Endothelial cell of hepatic sinusoid (primary cell): ENCODE measurements around the gene L1TD1.
"Not testable (repeated sequence)": the region's sequence is repeated elsewhere in the genome, so short reads cannot be mapped to it uniquely, and the experiment has no call there.

Experiments used
- in situ Hi-C: cut with HindIII; loops from 2 replicates; pipeline ENCODE4 v1.10.0; 2017; ENCODE audit warnings: low sequenced_read_pairs

L1TD1 gene, protein sequence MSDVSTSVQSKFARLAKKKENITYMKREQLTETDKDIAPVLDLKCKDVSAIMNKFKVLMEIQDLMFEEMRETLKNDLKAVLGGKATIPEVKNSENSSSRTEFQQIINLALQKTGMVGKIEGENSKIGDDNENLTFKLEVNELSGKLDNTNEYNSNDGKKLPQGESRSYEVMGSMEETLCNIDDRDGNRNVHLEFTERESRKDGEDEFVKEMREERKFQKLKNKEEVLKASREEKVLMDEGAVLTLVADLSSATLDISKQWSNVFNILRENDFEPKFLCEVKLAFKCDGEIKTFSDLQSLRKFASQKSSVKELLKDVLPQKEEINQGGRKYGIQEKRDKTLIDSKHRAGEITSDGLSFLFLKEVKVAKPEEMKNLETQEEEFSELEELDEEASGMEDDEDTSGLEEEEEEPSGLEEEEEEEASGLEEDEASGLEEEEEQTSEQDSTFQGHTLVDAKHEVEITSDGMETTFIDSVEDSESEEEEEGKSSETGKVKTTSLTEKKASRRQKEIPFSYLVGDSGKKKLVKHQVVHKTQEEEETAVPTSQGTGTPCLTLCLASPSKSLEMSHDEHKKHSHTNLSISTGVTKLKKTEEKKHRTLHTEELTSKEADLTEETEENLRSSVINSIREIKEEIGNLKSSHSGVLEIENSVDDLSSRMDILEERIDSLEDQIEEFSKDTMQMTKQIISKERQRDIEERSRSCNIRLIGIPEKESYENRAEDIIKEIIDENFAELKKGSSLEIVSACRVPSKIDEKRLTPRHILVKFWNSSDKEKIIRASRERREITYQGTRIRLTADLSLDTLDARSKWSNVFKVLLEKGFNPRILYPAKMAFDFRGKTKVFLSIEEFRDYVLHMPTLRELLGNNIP

DNA sequence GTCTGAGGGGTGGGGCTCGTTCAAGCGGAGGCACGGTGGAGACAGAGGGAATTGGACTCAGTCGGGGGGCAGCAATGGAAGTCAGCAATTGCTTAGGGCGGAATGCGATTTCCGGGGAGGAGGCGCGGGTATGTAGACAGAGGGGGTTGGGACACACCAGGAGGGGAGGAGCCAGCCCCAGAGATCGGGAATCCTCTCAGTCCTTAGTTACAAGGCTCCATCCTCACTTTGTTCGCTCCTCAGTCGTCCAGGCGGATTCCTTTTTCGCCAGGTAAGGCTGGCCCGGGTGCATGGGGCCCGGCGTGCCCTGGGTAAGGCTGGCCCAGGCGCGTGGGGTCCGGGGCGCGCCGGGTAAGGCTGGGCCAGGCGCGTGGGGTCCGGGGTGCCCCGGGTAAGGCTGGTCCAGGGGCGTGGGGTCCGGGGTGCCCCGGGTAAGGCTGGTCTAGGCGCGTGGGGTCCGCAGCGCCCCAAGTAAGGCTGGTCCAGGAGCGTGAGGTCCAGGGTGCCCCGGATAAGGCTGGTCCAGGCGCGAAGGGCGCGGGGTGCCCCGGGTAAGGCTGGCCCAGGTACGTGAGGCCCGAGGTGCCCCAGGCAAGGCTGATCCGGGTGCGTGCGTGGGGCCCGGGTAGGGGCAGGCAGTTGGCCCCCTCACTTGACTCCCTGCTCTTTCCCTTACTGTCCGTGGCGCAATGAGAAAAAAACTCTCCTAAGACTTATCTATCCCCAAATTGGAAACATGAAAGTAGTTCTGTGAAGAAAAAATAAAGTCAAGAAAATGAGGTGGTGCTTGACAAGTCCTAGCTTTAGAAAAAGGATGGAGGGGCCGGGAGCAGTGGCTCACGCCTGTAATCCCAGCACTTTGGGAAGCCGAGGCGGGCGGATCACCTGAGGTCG, at the start of gene L1TD1:
TSS of gene L1TD1 (plus strand) at position 199 of the 894 bp plus-strand sequence. CDS start 11,780 bp downstream, outside the sequence.
- in situ Hi-C loops = no loop called here

DNA sequence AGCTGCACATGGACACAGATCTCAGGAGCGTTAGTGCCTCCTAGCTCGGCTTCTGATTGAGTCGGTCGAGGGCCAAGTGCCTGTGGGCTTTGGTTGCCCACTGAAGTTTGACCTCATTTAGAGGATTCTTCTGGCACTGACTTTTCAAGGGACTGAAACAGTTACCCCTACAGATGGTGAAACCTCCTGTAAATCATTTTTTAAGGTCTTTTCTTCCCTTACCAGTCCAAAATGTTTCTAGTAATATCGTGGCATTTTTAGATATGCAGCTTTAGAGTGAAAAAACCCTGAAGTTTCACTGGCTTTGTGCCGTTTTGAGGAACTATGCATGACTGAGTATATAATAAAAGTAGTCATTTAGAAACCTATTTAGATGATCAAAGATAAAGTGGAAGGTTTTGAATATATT, 34.7 kb upstream of the L1TD1 start:
- in situ Hi-C loops = no loop called here

DNA sequence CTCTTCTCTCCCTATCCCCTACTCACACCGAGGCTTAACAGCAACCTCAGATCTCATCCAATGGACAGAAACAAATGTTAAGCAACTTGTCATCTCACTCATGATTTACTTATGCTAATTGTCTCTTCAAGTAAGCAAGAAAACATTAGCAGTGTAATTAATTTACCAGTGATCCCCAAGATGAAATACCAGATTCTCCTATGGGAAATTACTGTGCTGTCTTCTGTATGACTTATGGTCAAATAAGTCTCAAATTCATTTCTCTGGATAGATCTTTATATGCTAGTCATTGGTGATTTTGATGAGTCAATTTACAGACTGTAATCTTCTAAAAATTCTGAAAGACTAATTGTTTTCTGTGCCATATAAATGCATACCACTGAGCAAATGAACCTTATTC, 32.9 kb upstream of the L1TD1 start:
- in situ Hi-C loops = no loop called here

DNA sequence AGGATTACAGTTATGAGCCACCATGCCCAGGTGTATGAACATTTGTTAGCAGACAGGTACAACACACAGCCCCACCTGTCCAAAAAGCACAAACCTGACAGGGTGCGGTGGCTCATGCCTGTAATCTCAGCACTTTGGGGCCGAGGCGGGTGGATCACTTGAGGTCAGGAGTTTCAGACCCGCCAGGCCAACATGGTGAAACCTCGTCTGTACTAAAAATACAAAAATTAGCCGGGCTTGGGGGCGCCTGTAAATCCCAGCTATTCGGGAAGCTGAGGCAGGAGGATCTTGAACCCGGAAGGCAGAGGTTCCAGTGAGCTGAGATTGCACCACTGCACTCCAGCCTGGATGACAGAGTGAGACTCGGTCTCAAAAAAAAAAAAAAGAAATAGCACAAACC, 24.3 kb upstream of the L1TD1 start:
- in situ Hi-C loops = not testable (repeated sequence)

DNA sequence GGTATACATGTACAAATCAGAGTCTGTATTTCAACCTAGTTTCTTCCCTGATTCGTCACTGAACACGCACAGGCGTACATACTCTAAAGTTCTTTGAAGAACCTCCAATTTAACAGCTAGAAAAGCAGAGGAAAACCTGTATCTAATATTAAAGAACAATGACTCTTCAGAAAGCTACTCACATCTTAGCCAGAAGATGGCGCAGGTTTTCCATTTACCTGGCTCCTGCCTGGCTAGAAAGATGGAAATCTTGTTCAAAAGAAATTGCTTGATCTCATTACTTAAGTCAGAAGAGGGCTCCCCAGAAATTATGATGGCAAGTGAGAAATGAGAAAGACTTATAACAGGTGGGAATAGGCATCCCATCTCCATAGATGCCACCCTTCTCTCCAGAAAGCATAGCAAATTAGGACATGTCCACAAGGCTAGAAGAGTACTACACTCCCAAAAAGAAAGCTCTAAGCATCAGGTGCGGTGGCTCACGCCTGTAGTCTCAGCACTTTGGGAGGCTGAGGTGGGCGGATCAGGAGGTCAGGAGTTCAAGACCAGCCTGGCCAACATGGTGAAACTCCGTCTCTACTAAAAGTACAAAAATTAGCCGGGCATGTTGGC, 19.0 kb upstream of the L1TD1 start:
- in situ Hi-C loops = no loop called here

DNA sequence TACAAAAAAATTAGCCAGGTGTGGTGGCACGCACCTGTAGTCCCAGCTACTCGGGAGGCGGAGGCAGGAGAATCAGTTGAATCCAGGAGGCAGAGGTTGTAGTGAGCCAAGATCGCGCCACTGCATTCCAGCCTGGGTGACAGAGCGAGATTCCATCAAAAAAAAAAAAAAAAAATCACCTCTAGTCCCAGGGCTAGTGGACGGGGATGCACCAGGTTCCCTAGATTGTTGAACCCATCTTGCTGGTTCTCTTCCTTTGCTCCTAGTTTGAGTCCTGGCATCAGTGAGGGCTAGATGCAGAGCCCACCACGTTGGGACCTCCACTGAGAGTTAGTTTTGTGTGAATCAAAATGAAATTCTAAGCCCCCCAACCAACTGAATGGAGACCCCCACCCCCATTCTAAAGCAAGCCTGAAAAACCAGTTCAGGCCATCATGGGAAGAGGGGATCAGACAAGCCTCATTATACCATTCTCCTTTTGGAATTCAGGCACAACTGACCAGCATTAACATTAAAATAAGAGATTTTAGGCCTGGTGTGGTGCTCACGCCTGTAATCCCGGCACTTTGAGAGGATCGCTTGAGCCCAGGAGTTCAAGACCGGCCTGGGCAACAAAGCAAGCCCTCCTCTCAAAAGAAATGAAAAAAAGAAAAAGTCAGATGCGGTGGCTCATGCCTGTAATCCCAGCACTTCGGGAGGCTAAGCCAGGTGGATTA, 17.9 kb upstream of the L1TD1 start:
- in situ Hi-C loops = no loop called here

DNA sequence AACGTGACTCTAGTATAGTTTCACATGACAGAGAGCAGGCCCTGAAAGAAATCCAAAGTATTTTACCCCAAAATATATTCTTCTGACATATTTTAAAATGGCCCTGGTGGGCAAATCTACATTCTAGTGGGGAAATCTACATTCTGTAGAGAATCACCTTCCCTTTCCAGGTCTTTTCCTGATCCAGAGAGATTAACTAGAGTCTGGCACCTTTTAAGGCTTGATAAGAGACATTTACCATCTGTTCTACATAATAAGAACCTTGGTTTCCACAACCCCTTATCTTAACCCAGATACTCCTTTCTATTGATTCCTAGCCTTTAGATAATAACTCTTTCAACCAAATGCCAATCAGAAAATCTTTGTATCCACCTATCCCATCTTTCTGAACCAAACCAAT, 17.0 kb upstream of the L1TD1 start:
- in situ Hi-C loops = no loop called here

DNA sequence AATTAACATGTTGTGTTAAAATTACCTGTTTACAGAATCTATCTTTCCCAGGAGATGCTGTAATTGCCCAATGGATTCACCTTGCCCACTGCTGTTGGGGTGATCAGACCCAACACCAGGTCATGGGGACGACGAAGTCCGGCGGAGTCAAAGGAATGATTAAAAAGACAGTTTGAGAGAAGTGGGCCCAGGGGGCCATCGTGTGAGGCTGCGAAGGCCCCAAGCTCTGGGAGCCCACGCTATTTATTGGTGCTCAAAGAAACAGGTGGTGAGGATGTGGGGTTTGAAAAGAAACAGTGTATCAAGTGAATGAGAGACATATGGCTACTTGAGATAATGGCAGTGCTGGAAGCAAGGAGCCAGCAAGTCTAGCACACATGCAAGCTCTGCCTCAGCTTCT, 16.3 kb upstream of the L1TD1 start:
- in situ Hi-C loops = no loop called here

DNA sequence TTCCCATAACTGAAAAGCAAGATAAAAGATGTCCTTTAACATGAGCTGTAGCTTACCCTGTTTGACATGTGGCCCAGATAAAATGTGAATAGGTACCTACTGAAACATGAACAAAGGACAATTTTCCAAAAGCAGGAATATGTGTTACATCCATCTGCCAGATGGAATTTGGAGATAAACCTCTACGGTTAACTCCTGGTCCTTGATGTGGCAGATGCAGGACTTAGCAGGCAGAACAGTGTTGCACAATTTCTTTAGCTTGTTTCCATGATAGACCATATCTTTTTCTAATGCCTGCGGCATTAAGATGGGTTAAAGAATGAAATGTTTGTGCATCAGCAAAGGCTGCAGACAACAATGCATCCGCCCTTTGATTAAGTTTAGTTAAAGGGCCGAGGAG, 14.6 kb upstream of the L1TD1 start:
- in situ Hi-C loops = loop anchor here (10.0 kb wide), 1 partner anchor 195 kb away; no protein-coding TSS in a partner anchor

DNA sequence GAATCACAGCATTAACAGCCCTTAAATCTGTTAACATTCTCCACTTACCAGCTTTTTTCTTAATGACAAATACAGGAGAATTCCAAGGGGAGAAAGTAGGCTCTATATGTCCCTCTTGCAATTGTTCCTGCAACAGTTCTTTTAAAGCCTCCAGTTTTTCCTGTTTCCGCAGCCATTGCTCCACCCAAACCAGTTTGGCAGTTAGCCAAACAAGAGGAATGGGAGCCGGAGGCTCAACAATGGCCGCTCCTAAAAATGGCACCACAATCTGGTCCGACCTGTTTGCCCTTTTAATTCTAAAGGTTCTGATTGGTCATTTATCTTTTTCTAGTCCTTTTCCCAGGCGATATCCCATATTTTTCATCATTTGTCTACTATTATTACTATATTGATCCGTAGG, 14.0 kb upstream of the L1TD1 start:
- in situ Hi-C loops = loop anchor here (10.0 kb wide), 1 partner anchor 194 kb away; no protein-coding TSS in a partner anchor

DNA sequence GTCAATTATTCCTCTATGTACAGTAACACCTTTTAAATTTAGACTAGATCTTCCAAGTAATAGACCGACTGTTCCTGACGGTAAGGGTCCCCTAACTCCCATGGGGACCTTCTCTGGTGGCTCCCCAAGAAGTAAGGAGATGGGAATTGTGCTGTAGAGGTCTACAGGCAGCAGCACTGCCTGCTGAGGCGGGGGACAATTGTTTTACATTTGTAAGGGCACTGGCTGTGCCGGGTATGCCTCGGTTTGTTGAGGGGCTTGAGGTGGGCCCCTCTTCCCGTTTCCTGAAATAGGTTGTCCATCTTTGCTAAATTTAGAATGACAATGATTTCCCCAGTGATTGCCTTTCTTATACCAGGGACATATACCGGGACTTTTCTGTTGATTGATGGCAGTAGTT, 13.1 kb upstream of the L1TD1 start:
- in situ Hi-C loops = loop anchor here (10.0 kb wide), 1 partner anchor 193 kb away; no protein-coding TSS in a partner anchor

DNA sequence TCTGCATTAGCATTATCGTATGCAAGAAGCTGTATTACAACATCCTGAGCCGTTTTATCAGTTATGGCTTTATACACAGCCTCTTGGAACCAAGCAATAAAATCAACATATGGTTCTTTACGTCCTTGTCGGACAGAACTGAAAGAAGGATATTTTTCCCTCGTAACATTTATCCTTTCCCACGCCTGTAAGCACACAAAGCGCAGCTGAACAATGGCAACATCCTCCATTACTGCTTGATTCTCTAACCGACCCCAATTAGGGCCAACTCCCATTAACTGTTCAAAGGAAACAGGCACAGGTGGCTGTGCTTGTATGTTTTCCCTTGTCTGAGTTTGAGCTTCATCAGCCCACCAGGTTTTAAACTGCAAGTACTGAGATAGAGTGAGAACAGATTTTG, 12.5 kb upstream of the L1TD1 start:
- in situ Hi-C loops = loop anchor here (10.0 kb wide), 1 partner anchor 193 kb away; no protein-coding TSS in a partner anchor

DNA sequence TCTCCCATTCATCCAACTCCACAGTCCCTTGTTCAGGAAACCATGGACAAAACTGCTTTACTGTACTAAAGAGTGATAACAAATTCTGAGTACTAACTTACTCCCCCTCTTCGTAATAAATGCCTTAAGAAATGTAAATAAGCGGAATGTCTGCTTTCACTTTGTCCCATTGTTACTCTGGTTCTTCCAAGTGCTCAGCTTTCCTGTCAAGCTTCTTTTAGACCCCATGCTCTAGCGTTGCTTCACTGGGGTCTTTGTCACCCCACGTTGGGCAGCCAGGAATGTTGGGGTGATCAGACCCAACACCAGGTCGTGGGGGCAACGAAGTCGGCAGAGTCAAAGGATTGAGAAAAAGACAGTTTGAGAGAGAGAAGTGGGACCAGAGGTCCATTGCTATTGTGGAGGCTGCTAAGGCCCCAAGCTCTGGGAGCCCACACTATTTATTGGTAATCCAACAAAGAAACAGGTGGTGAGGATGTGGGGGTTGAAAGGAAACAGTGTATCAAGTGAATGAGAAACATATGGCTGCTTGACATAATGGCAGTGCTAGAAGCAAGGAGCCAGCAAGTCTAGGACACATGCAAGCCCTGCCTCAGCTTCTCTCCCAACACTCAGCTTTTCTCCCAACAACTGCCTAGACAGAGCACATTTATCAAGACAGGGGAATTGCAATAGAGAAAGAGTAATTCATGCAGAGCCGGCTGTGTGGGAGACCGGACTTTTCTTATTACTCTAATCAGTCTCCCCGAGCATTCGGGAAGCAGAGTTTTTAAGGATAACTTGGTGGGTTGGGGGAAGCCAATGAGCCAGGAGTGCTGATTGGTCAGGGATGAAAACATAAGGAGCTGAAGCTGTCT, 11.3 kb upstream of the L1TD1 start:
- in situ Hi-C loops = loop anchor here (10.0 kb wide), 1 partner anchor 191 kb away; no protein-coding TSS in a partner anchor

DNA sequence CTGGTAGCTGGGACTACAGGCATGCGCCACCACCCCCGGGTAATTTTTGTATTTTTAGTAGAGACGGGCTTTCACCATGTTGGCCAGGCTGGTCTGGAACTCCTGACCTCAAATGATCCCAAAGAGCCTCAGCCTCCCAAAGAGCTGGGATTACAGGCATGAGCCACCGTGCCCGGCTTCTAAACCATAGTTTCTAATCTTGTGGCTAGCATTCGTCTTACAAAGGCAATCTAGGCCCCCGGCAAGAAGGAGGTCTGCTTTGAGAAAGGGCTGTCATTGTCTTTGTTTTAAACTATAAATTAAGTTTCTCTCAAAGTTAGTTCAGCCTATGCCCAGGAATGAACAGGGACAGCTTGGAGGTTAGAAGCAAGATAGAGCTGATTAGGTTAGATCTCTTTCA, 10.3 kb upstream of the L1TD1 start:
- in situ Hi-C loops = loop anchor here (10.0 kb wide), 1 partner anchor 190 kb away; no protein-coding TSS in a partner anchor

DNA sequence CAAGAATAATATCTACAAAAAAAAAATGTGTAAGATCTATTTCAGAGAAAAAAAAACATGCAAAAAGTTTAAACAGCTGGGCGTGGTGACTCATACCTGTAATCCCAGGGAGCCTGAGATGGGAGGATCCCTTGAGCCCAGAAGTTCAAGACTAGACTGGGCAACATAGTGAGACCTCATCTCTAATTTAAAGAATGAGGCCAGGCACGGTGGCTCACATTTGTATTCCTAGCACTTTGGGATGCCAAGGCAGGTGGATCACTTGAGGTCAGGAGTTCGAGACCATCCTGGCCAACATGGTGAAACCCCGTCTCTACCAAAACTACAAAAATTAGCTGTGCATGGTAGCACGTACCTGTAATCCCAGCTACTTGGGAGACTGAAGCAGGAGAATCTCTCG, 9.4 kb upstream of the L1TD1 start:
- in situ Hi-C loops = loop anchor here (10.0 kb wide), 1 partner anchor 190 kb away; no protein-coding TSS in a partner anchor

DNA sequence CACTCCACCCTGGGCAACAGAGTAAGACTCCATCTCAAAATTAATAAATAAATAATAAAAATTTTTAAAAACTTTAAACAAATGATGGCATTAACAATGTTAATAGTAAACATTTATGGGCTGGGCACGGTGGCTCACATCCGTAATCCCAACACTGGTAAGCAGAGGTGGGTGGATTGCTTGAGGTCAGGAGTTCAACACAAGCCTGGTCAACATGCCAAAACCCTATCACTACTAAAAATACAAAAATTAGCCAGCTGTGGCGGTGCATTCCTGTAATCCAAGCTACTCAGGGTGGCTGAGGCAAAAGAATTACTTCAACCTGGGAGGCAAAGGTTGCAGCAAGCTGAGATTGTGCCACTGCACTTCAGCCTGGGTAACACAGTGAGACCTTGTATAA, 9.0 kb upstream of the L1TD1 start:
- in situ Hi-C loops = loop anchor here (10.0 kb wide), 1 partner anchor 189 kb away; no protein-coding TSS in a partner anchor

DNA sequence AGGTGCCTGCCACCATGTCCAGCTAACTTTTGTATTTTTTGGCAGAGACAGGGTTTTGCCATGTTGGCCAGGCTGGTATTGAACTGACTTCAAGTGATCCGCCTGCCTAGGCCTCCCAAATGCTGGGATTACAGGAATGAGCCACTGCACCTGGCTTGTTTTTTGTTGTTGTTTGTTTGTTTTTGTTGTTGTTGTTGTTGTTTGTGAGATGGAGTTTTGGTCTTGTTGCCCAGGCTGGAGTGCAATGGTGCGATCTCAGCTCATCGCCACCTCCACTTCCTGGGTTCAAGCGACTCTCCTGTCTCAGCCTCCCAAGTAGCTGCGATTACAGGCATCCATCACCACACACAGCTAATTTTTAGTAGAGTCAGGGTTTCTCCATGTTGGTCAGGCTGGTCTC, 7.1 kb upstream of the L1TD1 start:
- in situ Hi-C loops = loop anchor here (10.0 kb wide), 1 partner anchor 187 kb away; no protein-coding TSS in a partner anchor

DNA sequence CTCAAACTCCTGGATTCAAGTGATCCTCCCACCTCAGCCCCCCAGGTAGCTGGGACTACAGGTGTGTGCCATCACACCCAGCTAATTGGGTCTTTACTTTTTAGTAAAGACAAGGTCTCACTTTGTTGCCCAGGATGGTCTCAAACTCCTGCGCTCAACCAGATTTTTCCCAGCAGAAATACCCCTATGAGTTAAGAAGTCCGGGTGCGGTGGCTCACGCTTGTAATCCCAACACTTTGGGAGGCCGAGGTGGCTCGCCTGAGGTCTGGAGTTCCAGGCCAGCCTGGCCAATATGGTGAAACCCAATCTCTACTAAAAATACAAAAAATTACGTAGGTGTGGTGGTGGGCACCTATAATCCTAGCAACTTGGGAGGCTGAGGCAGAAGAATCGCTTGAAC, 6.5 kb upstream of the L1TD1 start:
- in situ Hi-C loops = loop anchor here (10.0 kb wide), 1 partner anchor 187 kb away; no protein-coding TSS in a partner anchor
